HG03097 (cell line): ENCODE results near the gene HOXA6.

Source experiments
- ATAC-seq: cut with Tn5 transposase; IDR thresholded peaks from one replicate; pipeline ENCODE4 v1.9.1; 2021; ENCODE audit not compliant: unreplicated experiment, low FRiP score

Gene HOXA6

GRCh38 chr7:27173956-27174873 is 26.6 kb upstream of the HOXA6 start, which contains the start of gene HOXA10:
TSS of gene HOXA10 (minus strand) at chr7:27174320. CDS start at chr7:27174306, 14 bp downstream.
- no peak for ATAC-seq

- ATAC-seq: no peak
Measured at GRCh38 chr7:27173511-27173955, 26.0 kb upstream of the HOXA6 start.

- ATAC-seq: no peak
Measured at GRCh38 chr7:27172823-27173510, 25.4 kb upstream of the HOXA6 start.

GRCh38 chr7:27172315-27172774 is 24.8 kb upstream of the HOXA6 start:
- no peak for ATAC-seq

GRCh38 chr7:27171637-27172314 is 24.2 kb upstream of the HOXA6 start:
- no peak for ATAC-seq

GRCh38 chr7:27171325-27171636 is 23.7 kb upstream of the HOXA6 start:
- ATAC-seq: no peak

- ATAC-seq: no peak
Measured at GRCh38 chr7:27170426-27171324, 23.1 kb upstream of the HOXA6 start.

- no peak for ATAC-seq
Measured at GRCh38 chr7:27169658-27170425, 22.3 kb upstream of the HOXA6 start.

GRCh38 chr7:27168265-27168947 is 20.8 kb upstream of the HOXA6 start:
- no peak for ATAC-seq

GRCh38 chr7:27167916-27168264 is 20.3 kb upstream of the HOXA6 start:
- ATAC-seq: no peak

- no peak for ATAC-seq
Measured at GRCh38 chr7:27166531-27167505, 19.2 kb upstream of the HOXA6 start.

- no peak for ATAC-seq
Measured at GRCh38 chr7:27165996-27166530, 18.5 kb upstream of the HOXA6 start.

GRCh38 chr7:27165089-27165995 is 17.8 kb upstream of the HOXA6 start, which contains the start of gene HOXA9:
TSS of gene HOXA9 (minus strand) at chr7:27165537. CDS start at chr7:27165457, 80 bp downstream.
- ATAC-seq: no peak

GRCh38 chr7:27164367-27165088 is 17.0 kb upstream of the HOXA6 start:
- ATAC-seq: no peak

GRCh38 chr7:27164045-27164366 is 16.4 kb upstream of the HOXA6 start:
- ATAC-seq: no peak
